Activated CD4-positive, alpha-beta T cell treated with anti-CD3 and anti-CD28 coated beads, Interleukin-2, Interleukin-6, amounts not matched to agents 100 ng/mL and 50 ng/mL, durations not matched to agents 16 hours and 8 hours (primary cell): ENCODE results near the gene NUP58.
A peak's percentile ranks its signal among the peaks of the same experiment; 100 is the strongest.

Source experiments
- DNase-seq: peaks from one replicate; pipeline ENCODE4 v3.0.0-alpha.2; 2020

NUP58 gene, protein sequence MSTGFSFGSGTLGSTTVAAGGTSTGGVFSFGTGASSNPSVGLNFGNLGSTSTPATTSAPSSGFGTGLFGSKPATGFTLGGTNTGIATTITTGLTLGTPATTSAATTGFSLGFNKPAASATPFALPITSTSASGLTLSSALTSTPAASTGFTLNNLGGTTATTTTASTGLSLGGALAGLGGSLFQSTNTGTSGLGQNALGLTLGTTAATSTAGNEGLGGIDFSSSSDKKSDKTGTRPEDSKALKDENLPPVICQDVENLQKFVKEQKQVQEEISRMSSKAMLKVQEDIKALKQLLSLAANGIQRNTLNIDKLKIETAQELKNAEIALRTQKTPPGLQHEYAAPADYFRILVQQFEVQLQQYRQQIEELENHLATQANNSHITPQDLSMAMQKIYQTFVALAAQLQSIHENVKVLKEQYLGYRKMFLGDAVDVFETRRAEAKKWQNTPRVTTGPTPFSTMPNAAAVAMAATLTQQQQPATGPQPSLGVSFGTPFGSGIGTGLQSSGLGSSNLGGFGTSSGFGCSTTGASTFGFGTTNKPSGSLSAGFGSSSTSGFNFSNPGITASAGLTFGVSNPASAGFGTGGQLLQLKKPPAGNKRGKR

DNA sequence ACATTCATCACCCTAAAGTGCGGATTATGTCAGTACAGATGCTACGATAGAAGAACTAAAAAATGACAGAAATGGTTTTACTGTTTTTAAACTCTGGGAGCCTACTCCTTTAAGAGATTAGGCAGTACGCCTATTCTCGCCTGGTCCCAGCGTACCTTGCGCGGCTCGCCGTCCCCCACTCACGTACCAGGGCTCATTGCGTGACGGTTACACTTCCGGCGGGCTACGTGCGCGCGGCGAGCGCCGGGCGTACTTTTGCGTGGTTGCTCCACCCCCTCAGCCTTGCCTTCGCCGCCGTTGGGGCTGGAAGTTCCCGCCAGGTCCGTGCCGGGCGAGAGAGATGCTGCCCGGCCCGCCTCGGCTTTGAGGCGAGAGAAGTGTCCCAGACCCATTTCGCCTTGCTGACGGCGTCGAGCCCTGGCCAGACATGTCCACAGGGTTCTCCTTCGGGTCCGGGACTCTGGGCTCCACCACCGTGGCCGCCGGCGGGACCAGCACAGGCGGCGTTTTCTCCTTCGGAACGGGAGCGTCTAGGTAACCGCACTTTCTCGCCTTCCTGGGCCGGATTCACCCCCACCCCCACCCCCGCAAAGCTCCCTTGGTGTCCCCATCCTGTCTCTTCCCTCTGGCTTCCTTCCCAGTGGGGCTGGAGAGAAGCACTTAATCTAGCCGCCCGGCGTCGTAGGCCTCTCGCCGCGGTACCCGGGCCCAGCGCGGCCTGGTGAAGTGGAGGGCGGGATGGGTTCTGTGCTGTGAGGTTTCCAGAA lies at the start of gene NUP58:
TSS of gene NUP58 (plus strand) at position 279 of the 767 bp plus-strand sequence. CDS start at position 428, 149 bp downstream.
- DNase-seq, result peak; percentile 97

DNA sequence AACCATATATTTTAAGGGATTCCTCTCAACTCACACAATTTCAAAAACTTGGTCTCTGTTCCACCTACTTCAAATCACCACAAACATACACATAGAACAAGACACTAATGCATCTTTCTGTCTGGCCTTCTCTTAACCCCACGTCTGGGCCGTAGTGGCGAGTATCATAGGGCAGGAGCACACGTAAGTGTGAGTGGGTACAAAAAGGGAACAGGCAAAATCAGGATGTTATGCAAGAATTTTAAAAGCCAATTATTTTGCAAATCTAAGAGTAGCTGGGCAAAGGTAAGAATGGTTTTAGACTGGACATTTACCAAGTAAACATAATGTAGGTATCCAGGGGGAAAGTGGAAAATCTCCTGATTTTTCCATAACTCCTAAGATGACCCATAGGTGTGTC lies 49.2 kb upstream of the NUP58 start:
- no peak for DNase-seq

DNA sequence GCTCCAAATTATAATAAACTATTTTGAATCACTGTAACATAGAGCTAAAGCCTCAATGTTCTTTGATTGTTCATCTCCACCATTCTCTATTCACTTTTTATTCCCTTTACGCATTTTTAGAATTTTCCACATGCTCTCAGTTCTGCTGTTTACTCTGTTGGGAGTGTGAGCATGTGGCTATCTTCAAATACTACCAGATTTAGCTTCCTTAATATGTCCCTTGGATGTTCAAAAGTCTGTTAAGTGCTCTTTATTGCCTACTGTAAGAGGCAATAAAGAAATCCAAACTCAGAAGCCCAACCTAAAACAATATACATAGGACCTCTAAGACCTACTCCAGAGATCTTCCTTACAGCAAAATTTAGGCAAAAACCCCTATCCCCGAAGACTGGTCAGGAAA lies 48.7 kb upstream of the NUP58 start:
- no peak for DNase-seq

DNA sequence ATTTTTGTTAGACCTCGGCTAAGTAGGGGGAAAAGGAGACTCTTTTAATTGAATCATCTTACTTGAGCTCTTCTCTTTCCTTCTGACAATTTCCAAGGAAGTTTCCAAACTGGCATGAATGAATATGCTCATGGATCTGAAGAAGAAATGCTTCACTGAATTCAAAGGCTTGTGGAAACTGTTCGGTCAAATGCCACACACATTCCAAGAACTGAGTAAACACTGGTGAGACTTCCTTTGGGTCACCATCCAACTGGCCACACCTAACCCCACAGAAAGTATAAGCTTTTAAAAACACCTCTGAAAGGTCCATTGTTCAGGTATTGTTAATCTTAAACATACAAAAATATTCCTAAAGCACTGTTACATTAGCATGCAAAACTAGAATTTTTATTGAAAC lies 47.7 kb upstream of the NUP58 start:
- DNase-seq, result no peak

DNA sequence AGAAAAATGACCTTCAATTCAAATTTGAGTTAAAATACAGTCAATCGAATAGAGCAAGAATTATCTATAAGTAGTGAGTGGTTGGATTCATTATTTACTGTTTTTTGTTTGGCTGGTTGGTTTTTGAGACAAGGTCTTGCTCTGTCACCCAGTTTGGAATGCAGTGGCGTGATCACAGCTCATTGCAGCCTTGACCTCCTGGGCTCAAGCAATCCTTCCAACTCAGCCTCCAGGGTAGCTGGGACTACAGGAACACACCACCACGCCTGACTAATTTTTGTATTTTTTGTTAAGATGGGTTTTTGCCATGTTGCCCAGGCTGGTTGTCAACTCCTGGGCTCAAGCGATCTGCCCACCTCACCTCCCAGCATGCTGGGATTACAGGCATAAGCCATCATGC lies 39.2 kb upstream of the NUP58 start:
- DNase-seq, result no peak

DNA sequence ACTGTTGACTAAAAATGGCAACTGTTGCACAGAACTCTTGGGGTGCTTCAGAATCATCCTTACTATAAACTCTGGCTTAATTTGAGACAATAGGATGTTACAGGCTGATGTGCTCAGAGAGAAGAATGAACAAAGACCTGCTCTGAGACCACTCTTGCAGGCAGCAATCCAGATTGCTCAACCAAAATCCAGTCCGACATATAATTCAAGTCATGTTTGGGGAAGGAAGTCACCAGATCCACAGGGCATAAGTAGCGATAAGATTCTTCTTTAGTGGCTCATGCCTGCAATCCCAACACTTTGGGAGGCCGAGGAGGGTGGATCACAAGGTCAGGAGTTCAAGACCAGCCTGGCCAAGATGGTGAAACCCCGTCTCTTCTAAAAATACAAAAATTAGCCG lies 34.7 kb upstream of the NUP58 start:
- DNase-seq, result no peak

DNA sequence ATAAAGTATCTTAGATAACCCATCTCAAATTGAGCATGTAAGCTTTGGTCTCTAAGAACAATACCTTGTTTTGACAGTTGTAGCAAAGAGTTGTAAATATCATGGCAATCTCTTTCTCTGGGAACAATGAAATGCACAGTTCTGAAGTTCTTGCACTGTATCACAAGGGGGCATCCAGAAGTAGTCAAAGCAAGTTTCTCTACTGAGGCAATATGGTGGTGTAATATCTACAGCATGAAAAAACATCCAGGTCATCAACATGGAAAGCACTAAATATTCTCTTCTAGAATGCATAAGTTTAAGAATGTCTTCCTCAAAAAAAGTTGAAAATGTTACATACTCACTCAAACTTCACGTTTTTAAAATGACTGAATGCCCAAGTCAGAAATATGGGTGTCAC lies 33.7 kb upstream of the NUP58 start:
- no peak for DNase-seq

DNA sequence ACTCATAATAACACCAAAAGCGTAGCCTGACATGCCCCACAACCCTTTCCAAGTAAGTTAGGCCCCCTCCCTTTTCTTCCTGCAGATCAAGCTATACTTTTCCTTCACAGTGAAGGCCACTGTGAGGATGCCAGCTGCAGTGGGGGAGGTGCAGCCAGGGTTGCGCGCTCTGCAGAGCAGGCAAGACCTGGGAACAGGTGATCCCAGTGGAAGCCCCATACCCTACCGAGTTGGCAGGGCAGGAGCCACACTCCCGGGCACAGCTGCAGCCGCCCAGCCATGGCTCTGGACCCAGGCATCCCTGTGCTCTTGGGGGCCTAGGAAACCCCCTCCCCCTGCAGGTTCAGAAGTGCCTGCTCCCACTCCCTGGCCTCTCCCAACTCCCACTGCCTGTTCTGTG lies 32.9 kb upstream of the NUP58 start:
- no peak for DNase-seq

DNA sequence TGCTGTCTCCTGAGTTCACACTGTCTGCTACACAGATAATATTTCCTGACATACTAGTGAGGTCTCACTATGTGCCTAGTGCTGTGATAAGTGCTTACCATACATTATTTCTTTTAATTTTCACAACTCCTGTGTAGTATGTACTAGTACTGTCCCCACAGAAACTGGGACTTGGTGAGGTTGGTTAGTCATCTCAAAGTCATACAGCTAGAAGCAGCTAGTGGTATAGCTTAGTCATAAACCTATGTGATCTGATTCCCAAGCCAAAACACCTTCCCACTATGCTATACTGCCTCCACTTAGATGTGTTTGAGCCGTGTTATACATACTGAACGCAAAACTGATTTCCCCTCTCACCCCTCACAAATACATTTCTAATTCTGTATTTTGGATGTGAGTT lies 24.7 kb upstream of the NUP58 start:
- DNase-seq, result peak; percentile 69

DNA sequence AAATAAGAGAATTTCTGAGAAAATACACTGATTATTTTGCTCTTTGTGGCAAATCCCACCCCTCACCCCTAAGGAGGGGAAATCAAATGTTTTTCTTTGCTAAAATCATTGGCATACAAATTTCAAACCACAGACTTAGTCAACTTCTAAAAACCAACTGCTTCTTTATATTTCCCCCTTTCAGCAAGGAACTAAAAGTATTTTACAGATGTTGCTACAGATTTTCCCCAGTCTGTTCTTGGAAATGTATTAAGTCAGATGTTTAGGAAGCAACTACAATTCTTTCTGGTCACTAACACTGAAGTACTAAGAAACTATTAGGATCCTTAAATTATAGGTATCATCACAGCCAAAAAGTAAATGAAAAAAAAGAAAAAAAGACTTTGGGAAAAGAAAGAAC lies 21.0 kb upstream of the NUP58 start:
- no peak for DNase-seq

DNA sequence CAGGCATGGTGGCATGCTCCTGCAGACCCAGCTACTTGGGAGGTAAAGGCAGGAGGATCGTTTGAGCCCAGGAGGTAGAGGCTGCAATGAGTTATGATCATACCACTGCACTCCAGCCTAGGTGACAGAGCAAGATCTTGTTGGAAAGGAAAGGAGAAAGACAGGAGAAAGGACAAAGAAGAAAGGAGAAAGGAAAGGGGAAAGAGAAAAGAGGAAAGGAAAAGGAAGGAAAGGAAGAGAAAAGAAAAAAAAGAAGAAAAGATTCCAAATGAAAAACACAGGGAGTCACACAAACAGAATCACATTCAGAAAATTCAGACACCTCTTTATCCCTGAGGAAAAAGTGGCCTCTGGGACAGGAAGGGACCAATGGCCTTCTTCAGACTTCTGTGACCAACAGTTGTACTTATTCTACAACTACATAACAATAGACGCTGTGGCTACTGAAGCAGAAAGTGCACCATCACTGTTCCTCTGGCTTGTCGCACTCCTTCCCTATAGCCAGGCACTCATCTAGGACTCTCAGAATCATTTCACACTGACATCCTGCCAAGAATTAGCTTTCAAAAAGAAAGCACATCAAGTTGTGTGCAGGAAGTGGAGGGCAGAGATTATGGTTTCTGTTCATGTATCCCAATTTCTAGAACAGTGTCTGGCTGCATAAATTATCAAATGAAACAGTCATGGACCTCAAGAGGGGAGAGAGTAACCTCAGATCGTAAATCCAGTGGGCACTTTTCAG lies 20.1 kb upstream of the NUP58 start:
- DNase-seq, result peak; percentile 74

DNA sequence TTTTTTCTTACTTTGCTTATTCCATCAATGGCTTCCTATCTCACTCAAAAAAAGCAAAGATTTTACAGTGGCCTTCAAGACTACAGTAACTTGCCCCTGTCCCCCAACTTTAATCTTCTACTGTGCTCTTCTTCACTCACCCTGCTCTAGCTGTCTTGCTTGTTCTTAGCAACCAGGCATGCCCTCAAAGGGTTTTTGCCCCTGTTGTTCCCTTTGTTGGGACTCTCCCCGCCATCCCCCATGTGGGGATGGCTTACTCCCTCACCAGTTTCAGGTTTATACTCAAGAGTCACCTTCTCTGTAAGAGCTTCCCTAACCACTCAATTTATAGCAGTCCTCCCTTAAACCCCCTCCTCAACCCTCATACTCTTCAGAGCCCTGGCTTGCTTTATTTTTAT lies 19.5 kb upstream of the NUP58 start:
- DNase-seq, result peak; percentile 42

DNA sequence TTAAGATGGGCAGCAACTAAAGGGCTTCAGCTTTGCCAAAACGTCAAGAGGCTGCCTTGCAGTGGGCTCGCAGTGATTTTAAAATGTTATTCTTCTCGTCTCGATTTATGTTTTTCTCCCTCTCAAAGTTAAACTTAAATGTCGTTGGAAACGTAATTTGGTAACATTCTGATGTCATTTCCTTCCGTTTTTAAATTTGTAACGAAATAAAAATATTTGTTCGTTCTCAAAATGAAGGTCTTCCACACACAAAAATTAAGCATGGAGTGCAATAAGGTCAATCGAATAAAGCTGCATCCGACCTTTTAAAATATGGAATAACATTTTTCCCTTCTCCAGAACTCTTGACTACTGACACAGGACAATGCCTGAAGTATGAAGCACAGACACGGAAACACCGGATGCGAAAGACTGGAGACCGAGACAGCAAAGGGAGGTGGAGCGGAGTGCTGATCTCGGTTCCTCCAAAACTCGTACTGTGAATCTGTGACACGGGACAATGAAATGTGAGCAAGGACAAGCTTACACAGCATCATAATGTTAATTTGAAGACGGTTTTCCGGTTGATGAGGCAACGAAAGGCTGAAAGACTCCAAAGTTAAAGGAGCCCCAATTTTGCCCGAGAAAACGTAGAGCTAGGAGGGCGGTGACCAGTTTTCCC lies 15.0 kb upstream of the NUP58 start:
- peak; percentile 61 for DNase-seq

DNA sequence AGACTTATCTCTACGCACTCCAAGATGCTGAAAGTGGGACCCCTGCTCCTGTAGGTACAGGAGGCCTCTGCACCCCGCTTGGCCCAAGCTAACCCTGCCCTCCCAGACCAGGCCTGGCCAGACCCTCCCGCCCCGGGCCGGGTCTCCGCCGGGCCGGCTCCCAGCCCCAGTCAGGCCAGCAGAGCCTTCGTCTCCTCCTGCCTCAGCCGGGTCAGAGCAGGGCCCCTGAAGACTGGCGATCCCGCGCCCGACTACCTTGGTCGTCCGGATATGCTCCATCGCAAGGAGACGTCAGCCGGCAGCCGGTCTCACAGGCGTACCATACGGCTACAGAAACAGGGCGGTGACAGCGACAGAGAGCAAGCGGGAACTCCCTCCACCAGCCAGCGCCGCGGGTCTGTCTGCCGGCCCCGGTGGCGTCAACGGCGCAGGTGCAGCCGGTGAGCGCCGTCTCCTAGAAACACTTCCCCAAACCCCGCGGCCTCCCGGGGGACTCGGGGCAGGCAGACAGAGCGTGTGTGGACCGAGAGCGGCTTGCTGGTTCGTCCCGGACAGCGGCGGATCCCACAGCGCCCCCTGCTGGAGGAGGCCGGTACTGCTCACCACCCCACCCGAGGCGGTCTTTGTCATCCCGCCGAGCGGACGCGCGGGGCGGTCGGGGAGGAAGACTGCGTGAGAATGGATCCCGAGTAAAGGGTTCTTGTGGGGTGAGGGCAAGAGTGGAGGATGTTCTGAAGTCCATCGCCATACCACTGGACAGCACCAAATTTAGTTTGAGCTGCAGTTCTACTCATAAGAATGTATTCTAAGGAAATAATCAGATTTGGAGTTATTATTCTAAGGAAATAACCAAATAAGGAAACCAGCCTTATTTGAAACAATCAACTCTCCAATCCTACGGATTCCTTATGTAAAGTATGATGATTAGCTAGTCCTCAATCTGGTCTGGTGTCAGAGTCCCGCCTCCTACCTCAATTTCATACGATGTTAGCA lies 14.2 kb upstream of the NUP58 start, which contains the start of gene MTMR6:
TSS of gene MTMR6 (minus strand) at position 520 of the 993 bp plus-strand sequence. CDS start at position 279, 241 bp downstream.
- peak; percentile 96 for DNase-seq

DNA sequence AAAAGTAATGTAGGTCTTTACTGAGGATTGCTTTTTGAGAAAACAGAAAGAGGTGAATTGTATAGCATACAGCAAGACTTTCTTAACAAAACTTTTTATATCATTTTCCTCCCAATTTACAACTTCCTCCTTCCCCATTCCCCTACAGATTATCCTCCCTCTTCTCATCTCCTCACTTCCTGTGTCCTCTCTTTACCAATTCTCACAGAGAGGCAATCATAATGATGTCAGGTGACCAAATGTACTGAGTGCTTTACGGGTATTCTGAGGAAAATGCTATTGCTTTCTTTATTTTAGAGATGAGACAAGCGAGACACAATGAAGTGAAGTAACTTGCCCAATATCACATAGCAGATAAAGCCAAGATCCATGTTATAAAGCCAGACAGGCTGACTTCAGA lies 12.5 kb upstream of the NUP58 start:
- no peak for DNase-seq

DNA sequence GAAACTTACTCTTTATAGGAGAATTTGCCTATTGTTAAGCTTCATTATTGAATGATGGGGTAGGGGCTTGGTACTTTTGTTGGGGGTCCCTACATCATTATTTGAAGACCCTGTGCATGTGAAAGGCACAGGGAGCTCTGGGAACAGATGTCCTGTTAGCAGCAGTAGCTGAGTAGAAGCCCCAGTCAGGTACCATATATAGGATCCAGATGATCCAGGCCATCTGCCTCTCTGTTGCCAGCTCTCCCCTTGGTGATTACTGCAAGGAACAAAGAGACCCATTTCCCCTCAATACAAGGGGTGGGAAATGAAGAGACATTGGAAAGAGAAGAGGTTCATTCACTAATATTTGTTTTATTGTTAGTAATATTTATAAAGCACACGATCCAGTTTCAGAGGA lies 9.7 kb upstream of the NUP58 start:
- DNase-seq, result no peak

DNA sequence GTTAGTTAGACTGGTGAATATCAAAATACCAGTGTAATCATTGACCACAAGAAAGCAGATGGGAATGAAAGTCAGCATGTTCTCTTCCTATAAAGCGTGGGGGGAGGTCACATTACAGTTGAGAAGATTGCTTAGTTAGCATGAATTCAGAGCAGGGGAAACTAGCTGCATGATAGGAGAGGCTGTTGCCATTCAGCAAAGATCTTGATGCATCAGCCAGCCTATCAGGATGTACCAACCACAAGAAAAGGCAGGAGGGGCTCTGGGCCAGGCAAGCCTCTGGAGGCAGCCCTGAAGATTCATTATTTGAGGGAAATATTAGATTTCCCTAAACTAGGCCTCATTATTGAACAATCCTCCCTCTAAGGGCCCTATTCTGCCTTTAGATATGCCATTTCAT lies 9.1 kb upstream of the NUP58 start:
- DNase-seq, result peak; percentile 19

DNA sequence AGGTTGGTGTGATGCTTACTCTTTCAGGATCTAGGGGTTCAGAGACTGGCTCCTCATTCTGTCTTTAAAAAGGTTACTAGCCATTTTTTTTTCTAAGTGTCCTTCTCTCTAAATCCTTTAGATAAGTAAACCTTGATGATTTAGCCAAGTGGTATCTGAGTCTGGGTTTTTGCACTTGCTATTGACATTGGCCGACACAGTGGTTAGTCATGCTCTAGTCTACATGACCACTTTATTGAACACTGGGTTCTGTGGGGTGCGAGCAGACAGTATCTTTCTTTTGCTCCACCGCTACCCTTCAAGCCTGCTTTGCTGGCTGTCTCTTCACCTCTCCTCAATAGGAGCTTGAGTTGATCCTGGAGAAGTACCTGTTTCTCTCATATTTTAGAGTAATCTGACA lies 6.2 kb upstream of the NUP58 start:
- DNase-seq, result no peak

DNA sequence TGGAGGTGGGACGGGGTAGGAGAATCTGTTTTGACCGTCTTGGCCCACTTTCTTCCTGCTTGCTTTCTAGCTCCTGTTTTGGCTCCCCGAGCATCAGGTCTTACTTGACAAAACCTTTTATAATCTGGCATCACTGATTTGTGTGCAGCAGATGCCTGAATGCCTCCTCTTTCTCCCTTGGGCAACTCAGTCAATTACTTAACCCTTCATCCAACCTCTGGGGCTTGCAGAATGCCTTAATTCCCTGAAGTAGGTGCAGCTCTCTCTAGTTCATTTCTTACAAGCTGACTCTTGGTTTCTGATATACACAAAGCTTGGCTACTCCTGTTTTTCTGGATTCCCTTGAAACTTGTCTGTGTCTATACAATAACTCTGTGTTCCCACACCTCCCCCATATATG lies 5.7 kb upstream of the NUP58 start:
- DNase-seq, result no peak

DNA sequence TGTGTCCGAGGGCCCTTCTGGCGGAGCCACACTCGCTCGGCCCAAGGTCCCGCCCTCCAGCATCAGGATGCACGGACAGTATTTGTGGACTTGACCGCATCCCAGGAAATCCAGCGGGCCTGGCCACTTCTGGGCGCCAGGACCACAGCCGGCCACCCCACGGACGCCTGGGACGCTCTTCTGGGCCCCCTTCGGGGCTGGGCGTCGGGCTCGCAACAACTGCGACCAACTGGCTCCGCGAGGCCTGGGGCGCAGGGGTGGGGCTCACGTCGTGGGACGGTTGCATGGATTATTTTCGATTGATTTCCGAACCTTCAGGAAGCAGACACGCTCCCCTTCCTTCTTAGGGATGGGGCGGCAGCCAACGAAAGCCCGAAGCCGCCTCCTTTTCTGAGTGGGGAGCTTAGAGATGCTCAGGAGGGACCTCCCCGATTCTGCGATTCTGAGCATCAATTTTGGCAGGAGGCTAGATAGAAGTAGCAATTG lies 521 bp upstream of the NUP58 start:
- DNase-seq, result peak; percentile 14

DNA sequence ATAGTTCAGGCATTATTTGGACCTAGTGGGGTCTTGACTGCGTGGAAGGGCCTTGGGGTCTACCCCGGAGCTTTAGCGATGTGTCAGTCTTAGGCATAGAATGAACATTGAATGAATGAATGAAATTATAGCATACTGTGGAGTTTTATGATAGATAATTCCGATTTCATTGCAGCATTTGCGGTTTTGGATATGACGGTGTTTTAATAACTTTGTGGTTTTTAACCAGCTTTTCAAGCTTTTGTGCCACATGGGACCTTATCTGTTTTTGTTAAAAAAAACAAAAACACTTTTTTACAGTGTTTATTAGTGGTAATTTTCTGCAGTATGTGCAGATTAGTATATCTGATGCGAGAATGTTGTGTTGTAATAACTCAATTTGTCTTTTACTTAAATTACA lies 696 bp downstream of the NUP58 start:
- DNase-seq, result no peak
